ENCODE data around the gene SLC8A1.
A peak's percentile ranks its signal among the peaks of the same experiment; 100 is the strongest.

Gene SLC8A1

GRCh38 chr2:40458271-40458794, 6.4 kb upstream of the SLC8A1 start:
- H3K27me3 ChIP-seq (ENCODE audit: control insufficient read depth in 1 of 2, insufficient read depth in 2 of 2, low read length in 2 of 2): no peaks in the 10 kb centered on the region
- no peaks in the 10 kb centered on the region for H3K36me3 ChIP-seq (ENCODE audit: control insufficient read depth in 1 of 2, insufficient read depth in 2 of 2, low read length in 2 of 2)
- no peak overlapping the region for H3K27ac ChIP-seq (ENCODE audit: low read depth, low read length)
- H3K9ac ChIP-seq (ENCODE audit: low read depth in 1 of 2, low read length in 2 of 2): no peak overlapping the region
- no peaks in the 10 kb centered on the region for H3K9me3 ChIP-seq (ENCODE audit: control insufficient read depth in 1 of 2, low read length in 2 of 2)
- H3K4me1 ChIP-seq (ENCODE audit: control insufficient read depth in 1 of 2, insufficient read depth in 2 of 2, low read length in 2 of 2): no peaks in the 10 kb centered on the region
- H3K4me3 ChIP-seq (ENCODE audit: low read depth in 1 of 2, low read length in 2 of 2): no peak overlapping the region

- Histone ChIP-seq H3K27me3 (ENCODE audit: control insufficient read depth in 1 of 2, insufficient read depth in 2 of 2, low read length in 2 of 2) (no peaks in the 10 kb centered on the region), H3K9me3 (ENCODE audit: control insufficient read depth in 1 of 2, low read length in 2 of 2) (no peaks in the 10 kb centered on the region), H3K9ac (ENCODE audit: low read depth in 1 of 2, low read length in 2 of 2) (no peak overlapping the region), H3K36me3 (ENCODE audit: control insufficient read depth in 1 of 2, insufficient read depth in 2 of 2, low read length in 2 of 2) (no peaks in the 10 kb centered on the region), H3K4me3 (ENCODE audit: low read depth in 1 of 2, low read length in 2 of 2) (no peak overlapping the region), H3K27ac (ENCODE audit: low read depth, low read length) (no peak overlapping the region), H3K4me1 (ENCODE audit: control insufficient read depth in 1 of 2, insufficient read depth in 2 of 2, low read length in 2 of 2) (no peaks in the 10 kb centered on the region)
Observed at GRCh38 chr2:40457837-40458236, 5.9 kb upstream of the SLC8A1 start.

GRCh38 chr2:40457366-40457765, 5.5 kb upstream of the SLC8A1 start:
- H3K4me3 ChIP-seq (ENCODE audit: low read depth in 1 of 2, low read length in 2 of 2): no peak overlapping the region
- H3K36me3 ChIP-seq (ENCODE audit: control insufficient read depth in 1 of 2, insufficient read depth in 2 of 2, low read length in 2 of 2): no peaks in the 10 kb centered on the region
- no peaks in the 10 kb centered on the region for H3K4me1 ChIP-seq (ENCODE audit: control insufficient read depth in 1 of 2, insufficient read depth in 2 of 2, low read length in 2 of 2)
- no peak overlapping the region for H3K27ac ChIP-seq (ENCODE audit: low read depth, low read length)
- H3K9me3 ChIP-seq (ENCODE audit: control insufficient read depth in 1 of 2, low read length in 2 of 2): no peaks in the 10 kb centered on the region
- no peak overlapping the region for H3K9ac ChIP-seq (ENCODE audit: low read depth in 1 of 2, low read length in 2 of 2)
- H3K27me3 ChIP-seq (ENCODE audit: control insufficient read depth in 1 of 2, insufficient read depth in 2 of 2, low read length in 2 of 2): no peaks in the 10 kb centered on the region

GRCh38 chr2:40456926-40457325, 5.0 kb upstream of the SLC8A1 start:
- H3K36me3 ChIP-seq (ENCODE audit: control insufficient read depth in 1 of 2, insufficient read depth in 2 of 2, low read length in 2 of 2): no peaks in the 10 kb centered on the region
- no peak overlapping the region for H3K9ac ChIP-seq (ENCODE audit: low read depth in 1 of 2, low read length in 2 of 2)
- no peak overlapping the region for H3K27ac ChIP-seq (ENCODE audit: low read depth, low read length)
- H3K4me1 ChIP-seq (ENCODE audit: control insufficient read depth in 1 of 2, insufficient read depth in 2 of 2, low read length in 2 of 2): no peaks in the 10 kb centered on the region
- no peaks in the 10 kb centered on the region for H3K27me3 ChIP-seq (ENCODE audit: control insufficient read depth in 1 of 2, insufficient read depth in 2 of 2, low read length in 2 of 2)
- no peak overlapping the region for H3K4me3 ChIP-seq (ENCODE audit: low read depth in 1 of 2, low read length in 2 of 2)
- H3K9me3 ChIP-seq (ENCODE audit: control insufficient read depth in 1 of 2, low read length in 2 of 2): no peaks in the 10 kb centered on the region

GRCh38 chr2:40455661-40456060, 3.8 kb upstream of the SLC8A1 start:
- peaks cover 0 to 9% of the 10 kb centered on the region in 2 donors for H3K4me1 ChIP-seq (ENCODE audit: control insufficient read depth in 1 of 2, insufficient read depth in 2 of 2, low read length in 2 of 2)
- no peak overlapping the region for H3K9ac ChIP-seq (ENCODE audit: low read depth in 1 of 2, low read length in 2 of 2)
- no peak overlapping the region for H3K27ac ChIP-seq (ENCODE audit: low read depth, low read length)
- no peaks in the 10 kb centered on the region for H3K36me3 ChIP-seq (ENCODE audit: control insufficient read depth in 1 of 2, insufficient read depth in 2 of 2, low read length in 2 of 2)
- no peak overlapping the region for H3K4me3 ChIP-seq (ENCODE audit: low read depth in 1 of 2, low read length in 2 of 2)
- no peaks in the 10 kb centered on the region for H3K27me3 ChIP-seq (ENCODE audit: control insufficient read depth in 1 of 2, insufficient read depth in 2 of 2, low read length in 2 of 2)
- H3K9me3 ChIP-seq (ENCODE audit: control insufficient read depth in 1 of 2, low read length in 2 of 2): no peaks in the 10 kb centered on the region

- Histone ChIP-seq H3K9ac (ENCODE audit: low read depth in 1 of 2, low read length in 2 of 2) (no peak overlapping the region), H3K36me3 (ENCODE audit: control insufficient read depth in 1 of 2, insufficient read depth in 2 of 2, low read length in 2 of 2) (no peaks in the 10 kb centered on the region), H3K27me3 (ENCODE audit: control insufficient read depth in 1 of 2, insufficient read depth in 2 of 2, low read length in 2 of 2) (no peaks in the 10 kb centered on the region), H3K27ac (ENCODE audit: low read depth, low read length) (no peak overlapping the region), H3K9me3 (ENCODE audit: control insufficient read depth in 1 of 2, low read length in 2 of 2) (no peaks in the 10 kb centered on the region), H3K4me3 (ENCODE audit: low read depth in 1 of 2, low read length in 2 of 2) (no peak overlapping the region), H3K4me1 (ENCODE audit: control insufficient read depth in 1 of 2, insufficient read depth in 2 of 2, low read length in 2 of 2) (peaks cover 0 to 18% of the 10 kb centered on the region in 2 donors)
Observed at GRCh38 chr2:40454321-40454720, 2.4 kb upstream of the SLC8A1 start.

- Histone ChIP-seq H3K9ac (ENCODE audit: low read depth in 1 of 2, low read length in 2 of 2) (peak overlapping the region; percentile 8 to 57), H3K9me3 (ENCODE audit: control insufficient read depth in 1 of 2, low read length in 2 of 2) (no peaks in the 10 kb centered on the region), H3K36me3 (ENCODE audit: control insufficient read depth in 1 of 2, insufficient read depth in 2 of 2, low read length in 2 of 2) (no peaks in the 10 kb centered on the region), H3K27ac (ENCODE audit: low read depth, low read length) (no peak overlapping the region), H3K4me1 (ENCODE audit: control insufficient read depth in 1 of 2, insufficient read depth in 2 of 2, low read length in 2 of 2) (peaks cover 0 to 18% of the 10 kb centered on the region in 2 donors), H3K4me3 (ENCODE audit: low read depth in 1 of 2, low read length in 2 of 2) (peak overlapping the region; percentile 60 to 68), H3K27me3 (ENCODE audit: control insufficient read depth in 1 of 2, insufficient read depth in 2 of 2, low read length in 2 of 2) (no peaks in the 10 kb centered on the region)
Observed at GRCh38 chr2:40452786-40453185, 896 bp upstream of the SLC8A1 start.

GRCh38 chr2:40450796-40451430, 977 bp downstream of the SLC8A1 start:
- H3K4me3 ChIP-seq (ENCODE audit: low read depth in 1 of 2, low read length in 2 of 2): peak overlapping the region; percentile 66 to 85
- H3K27me3 ChIP-seq (ENCODE audit: control insufficient read depth in 1 of 2, insufficient read depth in 2 of 2, low read length in 2 of 2): no peaks in the 10 kb centered on the region
- no peaks in the 10 kb centered on the region for H3K36me3 ChIP-seq (ENCODE audit: control insufficient read depth in 1 of 2, insufficient read depth in 2 of 2, low read length in 2 of 2)
- peak overlapping the region; percentile 30 for H3K27ac ChIP-seq (ENCODE audit: low read depth, low read length)
- peaks cover 0 to 18% of the 10 kb centered on the region in 2 donors for H3K4me1 ChIP-seq (ENCODE audit: control insufficient read depth in 1 of 2, insufficient read depth in 2 of 2, low read length in 2 of 2)
- peak overlapping the region; percentile 34 to 73 for H3K9ac ChIP-seq (ENCODE audit: low read depth in 1 of 2, low read length in 2 of 2)
- no peaks in the 10 kb centered on the region for H3K9me3 ChIP-seq (ENCODE audit: control insufficient read depth in 1 of 2, low read length in 2 of 2)

GRCh38 chr2:40450066-40450795, 1.7 kb downstream of the SLC8A1 start:
- peak overlapping the region in 1 of 2 donors; percentile 52 for H3K9ac ChIP-seq (ENCODE audit: low read depth in 1 of 2, low read length in 2 of 2)
- H3K36me3 ChIP-seq (ENCODE audit: control insufficient read depth in 1 of 2, insufficient read depth in 2 of 2, low read length in 2 of 2): no peaks in the 10 kb centered on the region
- peaks cover 0 to 18% of the 10 kb centered on the region in 2 donors for H3K4me1 ChIP-seq (ENCODE audit: control insufficient read depth in 1 of 2, insufficient read depth in 2 of 2, low read length in 2 of 2)
- peak overlapping the region; percentile 66 to 85 for H3K4me3 ChIP-seq (ENCODE audit: low read depth in 1 of 2, low read length in 2 of 2)
- H3K9me3 ChIP-seq (ENCODE audit: control insufficient read depth in 1 of 2, low read length in 2 of 2): no peaks in the 10 kb centered on the region
- no peaks in the 10 kb centered on the region for H3K27me3 ChIP-seq (ENCODE audit: control insufficient read depth in 1 of 2, insufficient read depth in 2 of 2, low read length in 2 of 2)
- no peak overlapping the region for H3K27ac ChIP-seq (ENCODE audit: low read depth, low read length)

GRCh38 chr2:40448476-40449079, 3.3 kb downstream of the SLC8A1 start:
- H3K4me1 ChIP-seq (ENCODE audit: control insufficient read depth in 1 of 2, insufficient read depth in 2 of 2, low read length in 2 of 2): peaks cover 0 to 18% of the 10 kb centered on the region in 2 donors
- H3K9ac ChIP-seq (ENCODE audit: low read depth in 1 of 2, low read length in 2 of 2): no peak overlapping the region
- no peaks in the 10 kb centered on the region for H3K27me3 ChIP-seq (ENCODE audit: control insufficient read depth in 1 of 2, insufficient read depth in 2 of 2, low read length in 2 of 2)
- H3K4me3 ChIP-seq (ENCODE audit: low read depth in 1 of 2, low read length in 2 of 2): no peak overlapping the region
- no peaks in the 10 kb centered on the region for H3K9me3 ChIP-seq (ENCODE audit: control insufficient read depth in 1 of 2, low read length in 2 of 2)
- H3K36me3 ChIP-seq (ENCODE audit: control insufficient read depth in 1 of 2, insufficient read depth in 2 of 2, low read length in 2 of 2): no peaks in the 10 kb centered on the region
- no peak overlapping the region for H3K27ac ChIP-seq (ENCODE audit: low read depth, low read length)

Data from duodenal mucosa (tissue), 2 donors.